Muscle of back (tissue), 13 donors: ENCODE measurements around the gene OR10A4. TPM values are rescaled to one million over a fixed set of nuclear protein-coding genes. Genes with fewer than 3 reads are reported as not detected.
"Not testable (repeated sequence)": the region's sequence is repeated elsewhere in the genome, so short reads cannot be mapped to it uniquely, and the experiment has no call there.

Source experiments
- DNase-seq, 3 donors: peaks; one replicate each; pipeline versions ENCODE4 v3.0.0 to v3.0.0-alpha.2; 2013
- long read RNA-seq, 9 donors: transcript quantifications; one replicate each; lab custom pipeline, GENCODE V29; 2026
- polyA plus RNA-seq, 10 donors: library from polyadenylated mRNA; unstranded; fragments of 120-200 nt; gene quantifications; one replicate each; pipeline ENCODE4 v1.2.1, GENCODE V29; 2013; ENCODE audit not compliant: insufficient read length in 10 of 10

The OR10A4 gene, protein sequence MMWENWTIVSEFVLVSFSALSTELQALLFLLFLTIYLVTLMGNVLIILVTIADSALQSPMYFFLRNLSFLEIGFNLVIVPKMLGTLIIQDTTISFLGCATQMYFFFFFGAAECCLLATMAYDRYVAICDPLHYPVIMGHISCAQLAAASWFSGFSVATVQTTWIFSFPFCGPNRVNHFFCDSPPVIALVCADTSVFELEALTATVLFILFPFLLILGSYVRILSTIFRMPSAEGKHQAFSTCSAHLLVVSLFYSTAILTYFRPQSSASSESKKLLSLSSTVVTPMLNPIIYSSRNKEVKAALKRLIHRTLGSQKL
- not detected for polyA plus RNA-seq
- long read RNA-seq, donor 1, result 0 reads
- long read RNA-seq, donor 2, result 0 reads
- long read RNA-seq, donor 3, result 0 reads
- long read RNA-seq, donor 4, result 0 reads
- long read RNA-seq, donor 5, result 0 reads
- long read RNA-seq, donor 6, result 0 reads
- long read RNA-seq, donor 7, result 0 reads
- long read RNA-seq, donor 8, result 0 reads
- long read RNA-seq, donor 9, result 0 reads

DNA sequence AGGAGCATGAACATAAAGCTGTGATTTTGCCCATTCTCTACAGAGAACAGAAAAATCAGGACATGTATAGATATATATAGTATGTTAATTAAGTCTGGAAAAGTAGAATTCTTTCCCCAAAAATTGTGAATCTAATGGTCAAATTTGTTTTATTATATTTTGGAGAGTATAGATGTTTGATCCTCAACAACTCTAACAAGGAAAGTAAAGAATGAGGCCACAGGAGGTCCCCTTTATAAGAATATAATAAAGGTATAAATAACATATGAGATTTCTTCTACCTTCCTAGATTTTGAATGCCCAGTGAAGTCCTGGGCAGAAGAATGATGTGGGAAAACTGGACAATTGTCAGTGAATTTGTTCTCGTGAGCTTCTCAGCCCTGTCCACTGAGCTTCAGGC is at the start of gene OR10A4:
Gene OR10A4 (plus strand): TSS at position 301 of the 400 bp plus-strand sequence. CDS start 23 bp downstream, at position 324.
- no peak for DNase-seq

DNA sequence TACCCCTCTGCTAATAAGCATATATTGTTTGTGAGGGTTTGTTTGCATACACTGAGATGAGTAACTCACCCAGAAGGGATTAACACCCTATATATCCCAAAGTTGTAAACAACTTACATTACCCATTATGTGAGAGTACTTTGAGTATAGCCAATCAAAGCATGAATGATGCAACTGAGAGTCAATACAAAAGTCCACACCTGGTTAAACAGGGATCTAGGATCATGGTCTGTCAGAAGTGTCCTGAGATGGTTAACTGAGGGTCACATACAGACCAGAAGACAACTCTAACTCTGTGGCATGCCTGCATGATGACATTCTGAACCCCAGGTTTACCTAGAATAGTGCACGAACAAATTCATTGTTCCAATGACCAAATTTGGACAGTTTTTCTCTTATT is 48.3 kb upstream of the OR10A4 start:
- no peak for DNase-seq

DNA sequence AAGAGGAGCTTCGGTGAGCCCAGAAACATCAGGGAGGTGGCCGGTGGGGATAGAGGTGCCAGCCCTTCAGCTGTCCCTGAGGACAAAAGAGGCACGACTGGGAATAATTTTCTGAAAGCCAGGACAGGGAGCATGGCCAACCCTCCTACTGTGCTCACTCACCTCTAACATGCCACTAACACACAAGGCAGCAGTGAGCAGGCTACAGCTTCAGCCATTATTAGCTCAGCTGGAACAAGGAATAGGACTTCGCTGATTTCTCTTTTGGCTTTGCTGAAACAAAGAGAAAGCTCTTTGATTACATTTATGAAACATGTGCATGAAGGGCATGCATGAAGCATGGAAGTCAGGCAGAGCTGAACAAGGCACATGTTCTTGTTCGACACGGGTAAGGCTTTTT is 43.1 kb upstream of the OR10A4 start:
- DNase-seq, result no peak

DNA sequence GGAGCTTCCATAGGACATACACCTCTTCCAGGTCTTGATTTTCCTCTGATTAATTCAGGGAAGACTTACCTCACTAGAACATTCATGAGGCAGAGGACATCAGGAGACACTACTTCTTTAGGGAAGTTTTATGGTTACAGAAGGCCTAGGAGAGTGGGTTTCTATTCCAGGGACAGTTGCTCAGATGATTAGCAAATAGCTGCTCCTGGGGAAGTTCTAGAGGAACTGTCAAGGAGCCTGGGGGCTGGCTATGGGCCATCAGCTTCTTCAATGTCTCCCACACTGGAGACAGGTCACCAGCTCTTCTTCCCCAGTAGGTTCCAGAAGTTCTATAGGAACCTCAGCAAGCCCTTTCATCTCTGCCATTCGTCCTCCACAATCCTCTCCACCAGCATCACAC is 42.4 kb upstream of the OR10A4 start:
- no peak for DNase-seq

DNA sequence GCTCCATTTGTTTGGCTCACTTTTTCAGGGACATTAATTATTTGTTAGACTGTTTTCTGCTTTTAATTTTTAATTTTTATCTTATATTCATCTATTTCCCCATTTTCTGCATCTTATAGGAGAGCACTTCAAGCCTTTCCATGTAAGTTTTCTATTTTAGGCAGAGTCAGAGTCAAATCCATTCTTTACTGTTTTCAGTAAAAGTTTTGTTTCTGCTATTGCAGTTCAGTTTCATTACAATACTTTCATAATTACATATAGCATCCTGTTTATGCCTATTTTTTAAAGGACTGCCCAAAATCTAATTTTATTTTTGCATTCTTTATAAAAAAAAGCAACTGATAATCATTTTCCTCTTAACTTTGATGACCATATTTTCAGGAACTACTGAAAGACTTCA is 34.7 kb upstream of the OR10A4 start:
- DNase-seq, result no peak

DNA sequence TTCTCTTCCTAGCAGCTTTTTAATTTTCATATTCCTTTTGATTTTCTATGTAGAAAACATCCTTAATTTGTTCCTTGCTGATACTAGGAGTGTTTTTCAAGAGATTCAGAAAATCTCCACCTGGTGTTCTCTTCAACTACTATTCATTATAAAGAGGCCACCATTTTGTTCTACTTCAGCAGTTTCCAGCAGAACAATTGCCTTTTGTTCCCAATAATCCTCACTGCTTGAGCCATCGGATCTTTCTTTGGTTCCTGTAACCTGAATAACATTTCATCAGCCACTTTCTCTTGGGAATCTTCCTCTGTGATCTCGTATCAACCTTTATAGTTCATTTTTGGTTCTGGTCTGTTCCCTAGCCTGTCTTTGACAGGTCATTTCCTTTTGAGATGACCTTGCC is 32.8 kb upstream of the OR10A4 start:
- DNase-seq, result no peak

DNA sequence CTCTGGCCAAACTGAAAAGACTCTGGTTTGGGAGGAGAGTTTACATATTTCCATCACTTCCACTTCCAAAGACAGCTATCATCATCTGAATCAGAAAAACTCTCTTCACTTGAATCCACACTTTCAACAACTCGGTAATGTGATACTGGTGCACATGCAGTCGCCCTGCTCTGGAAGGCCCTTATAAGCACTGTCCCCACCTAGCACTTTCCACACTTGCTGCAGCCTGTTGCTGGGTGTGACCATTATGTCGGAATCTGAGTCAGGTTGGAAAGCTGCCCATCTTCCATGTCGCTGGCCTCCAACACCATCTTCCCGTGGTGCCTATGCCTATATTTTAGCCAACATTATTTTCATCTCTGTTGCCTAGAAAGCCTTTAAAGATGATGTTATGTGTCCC is 32.1 kb upstream of the OR10A4 start:
- DNase-seq, result no peak

DNA sequence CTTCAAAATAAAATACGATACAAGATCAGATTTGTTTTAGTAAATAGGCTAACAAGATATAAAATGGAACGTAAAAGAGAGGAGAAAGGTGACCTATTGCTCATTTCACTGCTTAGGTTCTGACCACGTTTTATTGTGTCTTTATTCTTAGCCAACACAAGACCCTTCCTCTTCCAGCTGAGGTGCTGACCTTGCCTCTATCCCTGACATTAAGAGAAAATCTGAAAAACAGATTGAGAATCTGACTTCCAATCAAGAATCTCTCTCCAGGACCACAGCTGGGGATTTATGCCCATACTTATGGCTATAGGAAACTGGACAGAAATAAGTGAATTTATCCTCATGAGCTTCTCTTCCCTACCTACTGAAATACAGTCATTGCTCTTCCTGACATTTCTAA is 31.0 kb upstream of the OR10A4 start, which contains the start of gene OR10A5:
Gene OR10A5 (plus strand): TSS at position 301 of the 400 bp plus-strand sequence. CDS start 0 bp downstream, at position 301.
- no peak for DNase-seq

DNA sequence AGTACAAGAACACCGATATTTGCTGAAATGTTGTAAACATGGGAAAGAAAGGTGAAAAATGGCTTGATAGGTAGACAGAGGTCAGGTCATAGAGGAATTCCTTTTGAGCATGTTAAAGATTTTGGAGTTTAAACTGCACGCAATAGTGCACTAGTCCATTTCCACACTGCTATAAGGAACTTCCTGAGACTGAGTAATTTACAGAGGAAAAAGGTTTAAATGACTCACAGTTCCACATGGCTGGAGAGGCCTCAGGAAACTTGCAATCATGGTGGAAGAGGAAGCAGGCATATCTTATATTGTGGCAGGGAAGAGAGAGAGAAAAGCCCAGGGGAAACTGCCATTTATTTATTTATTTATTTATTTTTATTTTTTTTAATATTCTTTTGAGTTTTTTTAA is 25.9 kb upstream of the OR10A4 start:
- no peak for DNase-seq

DNA sequence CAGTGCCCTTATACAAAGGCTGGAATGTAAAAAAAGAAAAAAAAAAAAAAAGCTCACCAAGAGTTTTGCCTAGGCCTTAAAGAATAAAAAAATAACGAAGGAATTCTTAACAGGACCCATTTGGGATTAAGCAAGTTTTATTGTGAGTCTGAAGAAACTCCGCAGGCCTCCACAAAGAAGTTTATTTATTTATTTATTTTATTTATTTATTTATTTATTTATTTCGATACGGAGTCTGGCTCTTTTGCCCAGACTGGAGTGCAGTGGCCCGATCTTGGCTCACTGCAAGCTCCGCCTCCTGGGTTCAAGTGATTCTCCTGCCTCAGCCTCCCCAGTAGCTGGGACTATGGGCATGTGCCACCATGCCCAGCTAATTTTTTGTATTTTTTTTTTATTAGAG is 21.6 kb upstream of the OR10A4 start:
- DNase-seq, result not testable (repeated sequence)

DNA sequence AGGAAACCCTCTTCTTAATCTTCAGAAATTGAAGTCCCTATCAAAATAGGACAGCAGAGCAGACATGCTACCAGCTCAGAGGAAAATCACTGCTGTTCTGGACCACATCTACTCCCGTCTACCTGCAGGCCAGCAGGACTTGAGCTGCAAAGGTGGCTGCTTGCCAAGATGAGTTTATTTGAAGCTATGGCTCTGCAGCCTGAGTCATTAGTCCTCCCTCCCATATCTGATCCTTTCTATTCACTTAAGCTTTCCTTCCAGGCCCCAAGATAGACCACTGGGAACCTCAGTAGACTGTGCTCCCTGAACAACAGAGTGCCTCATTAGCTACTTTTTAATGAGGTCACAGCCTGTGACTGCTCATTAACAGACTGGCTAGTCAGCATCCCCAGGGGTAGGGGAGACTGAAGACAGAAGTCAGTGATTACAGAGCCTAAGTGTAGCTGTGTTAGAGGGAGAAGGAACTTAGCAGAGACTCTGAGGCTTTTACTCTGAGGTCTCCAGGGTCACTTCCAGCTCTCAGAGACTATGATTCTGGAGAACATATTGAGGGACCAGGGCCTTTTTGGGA is 20.4 kb upstream of the OR10A4 start:
- DNase-seq, result no peak

DNA sequence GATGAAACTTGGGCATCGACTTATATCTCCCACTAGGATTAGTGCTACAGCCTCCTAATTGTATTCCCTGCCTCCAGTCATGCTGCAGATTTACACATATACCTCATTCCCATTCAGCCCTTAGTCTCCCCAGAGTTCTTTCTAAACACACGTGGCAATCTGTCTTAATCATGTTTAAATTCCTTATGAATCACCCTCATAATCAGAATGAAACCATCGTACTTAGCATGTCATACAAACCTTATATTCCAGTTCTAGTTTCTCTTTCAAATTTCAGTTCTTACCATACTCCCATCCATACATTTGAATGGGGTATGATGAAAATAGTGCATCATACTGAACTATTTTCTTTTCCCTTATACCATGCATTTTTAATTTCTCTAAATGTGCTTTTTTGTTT is 19.6 kb upstream of the OR10A4 start:
- no peak for DNase-seq

DNA sequence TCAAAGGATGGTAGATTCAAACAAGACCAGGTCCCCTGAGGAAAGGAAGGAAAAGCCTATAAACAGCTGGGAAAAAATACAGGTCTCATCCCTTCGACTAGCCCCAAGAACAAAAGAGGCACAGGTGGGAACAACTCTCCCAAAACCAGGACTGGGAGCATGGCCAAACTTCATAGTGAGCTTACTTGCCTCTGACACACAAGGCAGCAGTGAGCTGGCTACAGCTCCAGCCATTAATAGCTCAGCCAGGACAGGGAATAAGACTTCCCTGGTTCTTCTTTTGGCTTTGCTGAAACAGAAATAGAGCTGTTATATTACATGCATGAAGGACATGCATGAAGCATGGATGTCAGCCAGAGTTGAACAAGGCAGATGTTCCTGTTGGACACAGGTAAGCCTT is 13.5 kb upstream of the OR10A4 start, which contains the start of gene OR10A2:
Gene OR10A2 (plus strand): TSS at position 97 of the 400 bp plus-strand sequence. CDS start 6,698 bp downstream, outside the sequence.
- peak in 1 of 3 donors; percentile 10 for DNase-seq

DNA sequence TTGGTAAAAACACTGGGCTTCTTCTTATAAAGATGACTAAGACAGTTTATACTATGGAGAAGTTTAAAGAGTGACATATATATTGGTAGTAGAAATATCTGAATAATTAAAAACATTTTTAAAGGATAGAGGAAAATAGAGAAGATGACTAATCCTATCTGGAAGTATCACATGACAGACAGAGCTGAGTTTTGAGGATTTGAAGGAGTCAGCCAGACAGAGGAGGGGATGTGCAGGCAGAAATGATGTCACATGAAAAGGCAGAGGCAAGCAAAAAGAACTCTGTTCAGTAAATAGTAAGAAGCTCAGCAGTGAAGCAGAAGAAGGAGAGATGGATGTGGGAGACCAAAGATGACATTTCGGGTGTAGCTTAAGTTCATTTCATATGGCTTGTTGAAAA is 12.0 kb upstream of the OR10A4 start:
- DNase-seq, result no peak

DNA sequence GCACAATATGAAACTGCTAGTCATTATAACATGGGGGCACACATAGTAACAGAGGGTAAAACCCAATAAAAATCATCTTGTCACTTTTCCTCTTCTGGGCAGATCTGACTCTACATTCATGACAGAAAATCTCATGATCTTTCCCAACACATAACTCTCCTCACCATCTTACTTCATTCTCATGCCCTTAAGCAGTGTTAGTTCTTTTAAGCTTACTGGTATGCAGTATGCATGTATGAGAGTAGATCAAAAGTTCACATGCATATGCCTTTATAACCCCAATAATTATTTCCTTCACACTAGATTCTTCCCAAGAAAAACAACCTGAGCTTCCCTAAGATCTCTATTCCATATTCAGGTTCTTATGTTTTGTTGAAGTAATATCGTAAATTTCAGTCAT is 5.1 kb upstream of the OR10A4 start:
- DNase-seq, result no peak

DNA sequence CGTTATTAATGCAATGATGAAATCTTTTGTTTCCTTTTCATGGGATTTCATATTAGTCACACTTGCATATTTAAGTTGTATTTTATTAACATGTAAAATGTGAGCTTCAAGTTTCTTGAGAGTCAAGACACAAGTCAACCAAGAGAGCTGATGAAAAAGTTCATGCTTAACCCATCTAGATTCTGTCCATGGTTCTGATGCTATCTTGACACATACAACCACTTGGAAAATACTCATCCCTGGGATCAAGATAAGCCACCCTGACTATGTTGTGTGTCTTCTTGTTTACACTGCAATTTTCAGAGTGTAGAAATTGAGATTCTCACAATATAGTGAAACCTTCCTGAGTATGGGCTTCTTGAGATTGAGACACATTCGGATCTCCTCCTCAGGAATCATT is 664 bp upstream of the OR10A4 start:
- no peak for DNase-seq

DNA sequence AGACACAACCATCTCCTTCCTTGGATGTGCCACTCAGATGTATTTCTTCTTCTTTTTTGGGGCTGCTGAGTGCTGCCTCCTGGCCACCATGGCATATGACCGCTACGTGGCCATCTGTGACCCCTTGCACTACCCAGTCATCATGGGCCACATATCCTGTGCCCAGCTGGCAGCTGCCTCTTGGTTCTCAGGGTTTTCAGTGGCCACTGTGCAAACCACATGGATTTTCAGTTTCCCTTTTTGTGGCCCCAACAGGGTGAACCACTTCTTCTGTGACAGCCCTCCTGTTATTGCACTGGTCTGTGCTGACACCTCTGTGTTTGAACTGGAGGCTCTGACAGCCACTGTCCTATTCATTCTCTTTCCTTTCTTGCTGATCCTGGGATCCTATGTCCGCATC is 489 bp downstream of the OR10A4 start:
- DNase-seq, result no peak

DNA sequence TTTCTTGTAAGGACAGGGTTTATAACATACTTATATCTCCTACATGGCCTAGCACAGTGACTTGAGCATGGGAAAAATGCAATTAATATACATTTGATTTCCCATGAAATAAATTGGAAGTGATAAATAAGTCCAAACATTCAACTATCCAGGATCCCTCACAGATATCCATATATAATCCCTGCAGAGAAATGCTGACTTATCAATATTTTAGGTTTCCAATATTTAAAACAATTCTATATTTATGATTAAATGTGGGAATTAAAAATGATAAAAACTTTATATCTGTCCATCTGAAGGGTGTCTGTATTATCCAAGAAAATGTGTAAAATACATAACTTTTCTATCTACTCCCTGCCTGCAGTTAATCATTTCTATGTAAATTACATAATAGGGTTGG is 6.3 kb downstream of the OR10A4 start:
- no peak for DNase-seq

DNA sequence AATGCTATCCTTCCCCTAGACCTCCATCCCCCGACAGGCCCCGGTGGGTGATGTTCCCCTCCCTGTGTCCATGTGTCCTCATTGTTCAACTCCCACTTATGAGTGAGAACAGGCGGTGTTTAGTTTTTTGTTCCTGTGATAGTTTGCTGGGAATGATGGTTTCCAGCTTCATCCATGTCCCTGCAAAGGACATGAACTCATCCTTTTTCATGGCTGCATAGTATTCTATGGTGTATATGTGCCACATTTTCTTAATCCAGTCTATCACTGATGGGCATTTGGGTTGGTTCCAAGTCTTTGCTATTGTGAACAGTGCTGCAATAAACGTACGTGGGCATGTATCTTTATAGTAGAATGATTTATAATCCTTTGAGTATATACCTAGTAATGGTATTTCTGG is 11.3 kb downstream of the OR10A4 start:
- not testable (repeated sequence) for DNase-seq

DNA sequence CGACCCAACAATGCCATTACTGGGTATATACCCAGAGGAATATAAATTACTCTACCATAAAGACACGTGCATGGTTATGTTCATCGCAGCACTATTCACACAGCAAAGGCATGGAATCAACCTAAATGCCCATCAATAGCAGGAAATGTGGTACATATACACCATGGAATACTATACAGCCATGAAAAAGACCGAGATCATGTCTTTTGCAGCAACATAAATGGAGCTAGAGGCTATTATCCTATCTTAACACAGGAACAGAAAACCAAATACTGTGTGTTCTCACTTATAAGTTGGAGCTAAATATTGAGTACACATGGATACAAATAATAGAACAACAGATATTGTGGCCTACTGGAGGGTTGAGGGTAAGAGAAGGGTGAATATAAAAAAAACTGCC is 12.4 kb downstream of the OR10A4 start:
- DNase-seq, result no peak

DNA sequence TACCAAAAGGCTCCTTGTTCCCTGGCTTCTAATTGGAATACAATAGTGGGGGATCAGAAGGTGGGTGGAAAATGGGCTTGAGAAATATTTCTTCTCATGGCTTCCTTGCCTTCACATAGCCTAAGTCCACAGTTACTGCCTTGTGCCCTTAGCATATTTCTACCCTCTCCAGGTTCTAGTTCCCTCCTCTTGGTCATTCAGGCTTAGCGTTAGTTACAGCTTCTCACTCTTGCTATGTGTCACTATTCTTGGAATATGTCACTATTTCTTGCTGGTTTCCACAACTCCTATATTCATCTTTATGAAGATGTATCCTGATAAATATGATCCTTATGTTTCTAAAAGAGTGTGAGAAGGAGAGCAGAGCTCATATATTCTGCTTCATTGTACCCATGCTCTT is 13.4 kb downstream of the OR10A4 start:
- no peak for DNase-seq

DNA sequence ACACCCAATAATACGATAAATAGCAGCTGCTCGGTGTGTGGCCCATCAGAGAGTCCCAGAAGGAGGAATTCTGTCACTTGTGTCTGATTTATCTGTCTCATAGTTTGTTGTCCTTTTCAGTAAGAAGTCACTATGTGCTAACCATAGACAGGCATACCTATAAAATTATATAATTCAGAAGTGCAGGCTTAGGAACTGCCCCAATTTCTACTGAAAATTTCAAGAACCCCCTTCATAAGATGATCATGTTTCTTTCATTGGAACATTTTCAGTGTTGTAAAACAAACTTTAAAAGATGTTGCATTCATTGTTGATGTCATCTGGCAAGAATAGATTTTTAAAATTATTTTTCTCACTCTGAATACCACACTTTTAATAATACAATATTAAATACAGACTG is 16.0 kb downstream of the OR10A4 start, which contains the start of gene OR2D2:
Gene OR2D2 (minus strand): TSS at position 101 of the 400 bp plus-strand sequence. CDS start 0 bp downstream, at position 101.
- DNase-seq, result no peak

DNA sequence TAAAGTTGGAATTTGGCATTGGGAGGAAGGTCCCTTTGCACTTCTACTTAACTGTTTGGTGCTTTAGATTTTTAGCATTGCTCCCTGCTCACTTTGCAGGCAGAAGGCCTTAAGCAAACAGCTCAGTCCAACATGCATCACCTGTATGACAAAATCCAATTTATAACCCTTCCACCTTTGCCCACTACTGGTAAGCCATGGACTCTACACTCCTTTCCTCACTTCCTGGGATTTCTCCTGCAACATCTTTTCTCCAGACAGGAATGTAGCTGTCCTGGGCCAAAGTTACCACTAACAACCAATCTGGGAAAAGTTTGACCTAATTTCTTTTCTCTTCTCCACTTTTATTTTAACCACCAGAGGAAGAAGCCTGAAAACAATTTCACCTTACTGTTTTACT is 17.7 kb downstream of the OR10A4 start:
- DNase-seq, result no peak
